Measurements from ENCODE around the gene RALGPS2.

RALGPS2 gene

DNA sequence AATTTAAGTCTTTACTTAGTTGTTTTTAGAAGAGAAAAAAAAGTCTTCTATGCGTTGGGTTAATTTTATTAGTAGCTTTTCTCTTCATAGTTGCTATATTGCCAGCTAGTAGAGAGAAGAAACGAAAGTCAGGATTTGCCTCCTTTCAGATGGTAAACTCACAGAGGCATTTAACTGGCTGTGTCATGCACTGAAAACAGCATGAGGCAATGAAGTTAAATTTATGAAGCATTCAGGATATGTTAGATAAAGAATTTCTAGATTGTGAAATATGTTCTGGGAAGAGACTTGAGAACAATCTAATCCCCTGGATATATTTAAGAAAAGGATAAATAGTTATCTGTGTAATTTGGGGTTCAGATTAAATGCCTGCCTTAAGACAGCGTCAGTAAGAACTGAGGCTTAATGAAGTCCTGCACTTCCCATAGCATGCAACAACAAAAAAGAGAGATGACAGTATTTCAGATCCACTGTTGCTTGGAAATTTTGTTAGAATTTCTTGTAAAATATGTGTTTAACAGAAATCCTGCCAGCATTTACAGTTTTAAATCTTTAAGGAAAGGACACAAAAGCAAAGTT, 144.2 kb downstream of the RALGPS2 start:
- no peak for DNase-seq

DNA sequence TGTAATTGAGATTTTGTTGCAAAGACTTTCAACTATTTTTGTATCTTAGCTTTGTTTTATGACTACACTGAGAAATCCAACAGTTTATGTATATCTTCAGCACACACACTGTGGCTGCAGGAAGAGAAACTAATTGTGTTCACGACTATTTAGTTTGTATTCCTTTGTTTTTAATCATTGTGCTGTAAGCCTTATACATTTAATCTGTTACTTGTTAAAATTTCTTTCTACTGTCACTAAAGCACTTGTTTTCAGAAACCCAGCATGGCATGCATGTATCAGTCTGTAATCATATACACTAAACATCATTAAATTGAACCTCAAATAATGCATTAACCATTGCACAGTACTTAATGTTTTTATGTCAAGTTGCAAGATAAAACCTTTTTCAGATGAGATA, 145.2 kb downstream of the RALGPS2 start:
- DNase-seq, result no peak

DNA sequence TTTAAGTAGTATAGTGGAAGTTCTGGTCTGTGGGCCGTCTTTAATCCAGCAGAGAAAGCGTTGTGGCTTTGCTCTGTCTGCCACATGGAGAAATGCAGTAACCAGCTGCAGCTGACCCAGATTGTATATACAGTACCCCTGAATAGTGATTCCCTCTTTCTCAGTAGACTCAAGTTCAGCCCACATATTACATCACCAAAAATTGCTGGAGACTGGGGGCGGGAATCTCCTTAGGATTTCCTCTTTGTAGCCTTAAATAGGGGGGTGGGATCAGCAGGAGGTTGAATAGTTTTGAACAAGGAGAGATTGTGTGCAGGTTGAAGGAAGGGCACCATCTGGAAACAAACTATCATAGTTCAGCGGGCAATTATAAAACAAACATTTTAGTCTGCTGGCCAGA, 145.9 kb downstream of the RALGPS2 start, which contains the start of gene ANGPTL1:
ANGPTL1 (minus strand) TSS at position 134 of the 400 bp plus-strand sequence. CDS start 5,301 bp downstream, outside the sequence.
- DNase-seq, result no peak

DNA sequence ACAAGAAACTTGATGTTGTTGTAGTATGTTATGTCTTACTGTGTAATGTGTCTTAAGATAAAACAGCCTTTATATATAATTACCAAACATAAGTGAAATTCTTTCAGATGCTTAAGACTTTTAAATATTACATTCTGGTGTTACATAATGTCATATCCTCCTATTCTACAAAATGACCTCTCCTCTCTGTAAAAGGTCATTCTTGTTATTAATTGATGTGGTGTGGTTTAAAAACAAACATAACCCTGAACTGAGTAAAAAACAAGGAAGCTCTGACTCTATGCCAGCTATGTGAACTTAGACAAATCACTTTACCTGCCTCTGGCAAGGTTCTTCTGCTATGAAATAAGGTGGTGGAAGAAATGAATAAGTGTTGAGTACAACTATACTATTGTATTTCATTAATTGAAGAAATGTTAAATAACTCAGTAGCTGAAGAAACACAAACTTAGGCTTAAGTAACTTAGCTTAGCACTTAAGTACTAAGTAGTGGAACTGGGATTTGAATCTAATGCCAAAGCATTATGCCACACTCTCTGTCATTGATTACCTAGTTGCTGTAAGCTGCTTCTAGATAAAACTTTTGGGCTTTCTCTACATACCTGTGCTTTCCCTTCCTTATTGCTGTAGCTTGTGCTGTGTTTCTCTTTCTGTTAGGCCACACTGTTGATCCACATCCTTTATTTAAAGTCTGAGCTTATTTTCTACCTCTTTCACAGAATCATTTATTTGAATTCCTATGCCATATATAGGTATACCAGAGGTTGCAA, 146.7 kb downstream of the RALGPS2 start:
- DNase-seq, result peak in 1 of 6 experiments; percentile 0

DNA sequence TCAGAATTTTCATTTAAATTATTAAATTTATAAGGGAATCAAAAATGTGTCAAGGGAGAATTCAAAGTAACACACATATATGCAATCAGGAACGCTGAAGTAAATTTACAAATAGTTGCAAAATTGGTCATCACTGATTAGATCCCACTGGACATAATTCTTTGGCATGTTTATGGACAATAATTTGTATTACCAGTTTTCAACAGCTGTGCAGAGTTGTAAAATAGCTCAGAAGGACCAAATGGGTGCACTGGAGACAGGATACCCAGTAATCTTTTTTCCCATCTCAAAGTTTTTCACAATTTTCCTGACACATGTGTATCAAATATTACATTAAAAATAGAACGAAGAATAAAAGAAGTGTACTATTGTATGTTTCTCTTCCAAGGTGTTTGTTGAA, 149.9 kb downstream of the RALGPS2 start:
- DNase-seq, result no peak

DNA sequence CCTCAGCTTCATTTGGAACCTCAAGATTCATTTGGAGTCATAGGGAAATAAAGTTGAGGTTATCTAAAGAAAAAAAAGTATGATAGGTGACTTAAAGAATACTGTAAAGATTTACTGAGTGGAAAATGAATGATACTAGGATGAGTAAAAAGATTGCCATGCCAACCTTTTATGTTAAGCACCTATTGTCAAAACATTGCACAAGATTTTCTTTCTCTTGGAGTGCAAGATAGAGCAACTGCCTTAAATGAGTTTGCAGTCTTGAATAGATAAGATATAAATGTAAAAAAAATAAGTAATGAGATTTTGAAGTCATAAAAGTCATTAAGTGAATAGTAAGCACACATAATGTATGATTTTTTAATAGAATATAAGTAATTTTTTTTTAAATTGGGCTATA, 150.9 kb downstream of the RALGPS2 start:
- DNase-seq, result no peak

DNA sequence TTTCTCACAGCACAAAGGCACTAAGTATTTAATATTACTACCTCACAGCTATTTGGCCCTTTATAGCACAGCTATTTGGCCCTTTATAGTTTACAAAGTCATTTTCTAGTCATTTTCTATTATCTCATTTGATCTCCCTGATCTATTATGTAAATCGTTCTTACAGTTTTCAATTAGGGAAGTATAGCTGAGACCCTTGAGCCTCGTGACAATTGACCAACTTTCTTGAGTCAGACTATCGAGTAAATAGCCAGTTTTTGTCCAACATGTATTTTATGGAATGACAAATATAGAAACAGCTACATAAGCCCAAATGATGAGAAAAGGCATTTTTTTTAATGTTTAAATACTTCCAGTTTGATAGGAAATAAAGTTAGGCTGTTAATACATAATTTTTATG, 152.9 kb downstream of the RALGPS2 start:
- DNase-seq, result no peak

DNA sequence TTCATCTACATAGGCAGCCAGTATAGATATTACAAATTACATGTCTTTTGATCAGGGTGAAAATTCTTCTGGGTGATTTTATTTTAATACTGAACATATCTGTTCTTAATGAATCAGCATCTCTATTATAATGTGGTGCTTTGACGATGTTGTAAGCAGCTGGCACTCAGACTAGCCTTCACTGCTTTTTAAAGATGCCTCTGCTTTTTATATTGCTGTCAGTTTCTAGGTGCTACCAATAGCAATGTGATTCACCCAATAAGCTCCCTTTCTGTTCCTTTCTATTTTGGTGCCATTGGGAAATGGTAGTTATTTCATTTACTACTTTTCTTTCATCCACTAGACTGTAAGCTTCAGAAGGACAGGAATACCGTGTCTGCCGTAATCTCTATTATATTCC, 156.9 kb downstream of the RALGPS2 start:
- DNase-seq, result no peak

DNA sequence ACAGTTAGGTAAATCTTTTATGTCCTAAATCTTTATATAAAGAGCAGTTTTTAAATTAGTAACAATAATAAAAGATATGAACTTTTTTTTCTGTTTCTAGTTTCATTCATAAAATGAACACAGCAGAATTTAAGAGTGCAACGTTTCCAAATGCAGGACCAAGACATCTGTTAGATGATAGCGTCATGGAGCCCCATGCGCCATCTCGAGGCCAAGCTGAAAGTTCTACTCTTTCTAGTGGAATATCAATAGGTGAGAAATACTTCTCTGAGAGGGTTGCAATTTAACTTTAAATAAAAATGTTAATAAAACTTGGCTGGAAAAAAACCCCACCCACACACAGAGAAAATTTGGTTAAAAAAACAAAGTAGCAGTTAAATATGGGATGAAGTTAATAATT, 160.8 kb downstream of the RALGPS2 start:
- DNase-seq, result no peak

DNA sequence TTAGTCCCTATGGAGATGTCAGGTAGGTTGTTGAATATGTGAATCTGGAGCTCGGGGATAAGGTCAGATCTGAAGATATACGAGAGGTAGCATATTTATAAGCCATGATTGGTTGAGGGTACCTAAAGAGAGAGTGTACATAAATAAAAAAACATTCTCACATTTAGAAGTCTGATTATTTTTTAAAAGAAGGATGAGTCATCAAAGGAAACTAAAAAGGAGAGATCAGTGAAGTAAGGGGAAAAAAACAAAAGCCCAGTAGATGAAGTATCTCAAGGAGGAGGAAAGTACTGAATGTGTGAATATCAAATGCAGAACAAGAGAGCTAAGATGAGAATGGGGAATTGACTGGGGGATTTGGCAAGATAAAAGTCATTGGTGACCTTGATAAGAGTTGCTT, 161.5 kb downstream of the RALGPS2 start:
- no peak for DNase-seq

DNA sequence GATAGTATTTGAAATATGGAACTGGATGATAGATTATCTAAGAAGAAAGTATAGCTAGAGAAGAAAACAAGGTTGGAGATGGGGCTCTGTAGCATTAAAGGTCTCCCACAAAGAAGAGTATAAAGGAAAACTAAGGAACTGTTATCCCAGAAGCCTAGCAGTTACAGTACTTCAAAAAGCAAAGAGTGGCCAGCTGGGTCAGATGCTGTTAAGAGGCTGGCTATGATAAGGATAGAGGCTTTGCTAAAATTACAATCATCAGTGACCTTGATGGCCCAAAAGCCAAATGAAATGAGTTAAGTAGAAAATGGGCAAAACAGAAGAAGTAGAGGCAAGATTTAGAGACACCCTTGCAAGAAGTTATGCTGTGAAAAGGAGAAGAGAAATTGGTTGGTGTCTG, 170.9 kb downstream of the RALGPS2 start:
- no peak for DNase-seq

DNA sequence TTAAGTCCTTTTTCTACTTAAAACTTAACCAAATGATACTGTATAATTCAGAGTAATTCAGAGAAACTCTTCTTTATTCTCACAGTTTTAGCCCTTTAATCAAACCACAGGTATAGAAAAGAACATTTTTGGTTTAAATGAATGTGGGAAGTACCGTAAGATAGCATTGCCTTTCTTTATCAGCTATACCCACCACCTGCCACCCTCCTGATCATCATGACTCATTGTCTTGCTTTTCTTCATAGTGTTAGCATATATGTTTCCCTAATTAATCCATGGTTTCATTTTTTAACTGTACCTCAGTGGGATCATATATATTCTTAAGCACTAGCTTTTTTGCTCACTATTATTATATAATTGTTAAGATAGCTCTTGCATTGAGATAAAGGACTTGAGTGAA, 173.4 kb downstream of the RALGPS2 start:
- no peak for DNase-seq

DNA sequence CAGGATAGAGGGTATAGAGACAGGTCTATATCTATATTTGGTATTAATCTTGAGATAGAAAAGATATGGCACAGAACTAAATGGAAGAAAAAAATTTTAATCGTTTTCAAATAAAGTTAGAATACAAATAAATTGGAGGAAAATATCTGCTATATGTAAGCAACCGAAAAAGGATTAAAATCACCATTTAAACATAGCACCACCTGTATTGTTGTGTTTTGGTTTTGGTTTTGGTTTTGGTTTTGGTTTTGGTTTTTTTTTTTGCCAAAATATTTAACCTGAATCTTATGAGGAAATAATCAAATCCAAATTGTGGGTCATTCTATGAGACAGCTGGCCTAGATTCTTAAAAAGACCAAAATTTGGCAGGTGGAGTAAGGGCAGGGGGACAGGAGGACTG, 174.4 kb downstream of the RALGPS2 start:
- DNase-seq, result no peak

DNA sequence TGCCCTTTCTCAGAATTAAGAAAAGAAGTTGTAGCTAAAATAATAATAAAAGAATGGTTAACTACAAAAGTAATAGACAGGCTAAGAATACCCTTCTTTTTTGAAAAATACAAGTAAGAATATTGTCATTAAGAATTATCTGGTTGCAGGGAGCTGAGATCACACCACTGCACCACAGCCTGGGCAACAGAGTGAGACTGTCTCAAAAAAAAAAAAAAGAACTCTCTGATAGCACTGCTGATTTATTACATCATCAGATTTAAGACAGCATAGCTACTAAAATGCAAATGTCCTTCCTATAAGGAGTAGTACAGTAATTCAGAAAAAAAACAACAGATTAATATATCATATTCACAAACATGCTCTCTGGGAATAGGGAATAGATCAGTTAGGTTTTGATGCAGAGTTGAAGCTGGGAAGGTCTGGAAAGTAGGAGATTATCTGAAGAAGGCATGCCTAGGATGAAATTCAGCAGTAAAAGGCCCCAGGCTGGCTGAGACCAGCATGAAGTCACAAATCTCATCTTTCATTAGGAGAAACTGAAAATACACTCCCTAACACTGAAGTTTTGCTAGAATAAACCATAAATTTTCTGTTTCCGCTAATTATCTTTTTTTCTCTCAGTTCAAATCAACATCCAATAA, 176.6 kb downstream of the RALGPS2 start:
- DNase-seq, result no peak

DNA sequence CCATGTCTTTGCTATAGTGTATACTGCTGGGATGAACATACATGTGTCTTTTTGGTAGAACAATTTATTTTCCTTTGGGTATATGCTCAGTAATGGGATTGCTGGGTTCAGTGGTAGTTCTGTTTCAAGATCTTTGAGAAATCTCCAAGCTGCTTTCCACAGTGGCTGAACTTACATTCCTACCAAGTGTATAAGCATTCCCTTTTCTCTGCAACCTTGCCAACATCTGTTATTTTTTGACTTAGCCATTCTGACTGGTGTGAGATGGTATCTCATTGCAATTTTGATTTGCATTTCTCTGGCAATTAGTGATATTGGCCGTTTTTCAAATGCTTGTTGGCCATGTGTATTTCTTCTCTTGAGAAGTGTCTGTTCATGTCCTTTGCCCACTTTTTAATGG, 183.3 kb downstream of the RALGPS2 start:
- no peak for DNase-seq

DNA sequence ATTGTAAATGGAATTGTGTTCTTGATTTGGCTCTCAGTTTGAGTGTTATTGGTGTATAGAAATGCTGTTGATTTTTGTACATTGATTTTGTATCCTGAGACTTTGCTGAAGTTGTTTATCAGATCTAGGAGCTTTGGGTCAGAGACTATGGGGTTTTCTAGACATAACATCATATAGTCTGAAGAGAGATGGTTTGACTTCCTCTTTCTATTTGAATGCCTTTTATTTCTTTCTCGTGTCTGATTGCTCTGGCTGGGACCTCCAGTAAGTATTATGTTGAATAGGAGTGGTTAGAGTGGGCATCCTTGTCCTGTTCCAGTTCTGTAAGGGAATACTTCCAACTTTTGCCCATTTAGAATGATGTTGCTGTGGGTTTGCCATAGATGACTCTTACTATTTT, 185.0 kb downstream of the RALGPS2 start:
- no peak for DNase-seq

DNA sequence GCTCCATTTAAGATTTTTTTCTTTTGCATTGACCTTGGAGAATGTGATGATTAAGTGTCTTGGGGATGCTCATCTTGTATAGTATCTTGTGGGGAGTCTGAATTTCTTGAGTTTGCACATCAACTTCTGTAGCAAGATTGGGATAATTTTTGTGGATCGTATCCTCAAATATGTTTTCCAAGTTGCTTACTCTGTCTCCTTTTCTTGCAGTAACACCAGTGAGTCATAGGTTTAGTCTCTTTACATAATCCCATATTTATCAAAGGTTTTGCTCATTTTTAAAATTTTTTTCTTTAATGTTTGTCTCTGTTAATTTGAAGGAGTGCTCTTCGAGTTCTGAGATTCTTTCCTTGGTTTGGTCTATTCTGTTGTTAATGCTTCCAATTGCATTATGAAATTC, 187.6 kb downstream of the RALGPS2 start:
- no peak for DNase-seq

DNA sequence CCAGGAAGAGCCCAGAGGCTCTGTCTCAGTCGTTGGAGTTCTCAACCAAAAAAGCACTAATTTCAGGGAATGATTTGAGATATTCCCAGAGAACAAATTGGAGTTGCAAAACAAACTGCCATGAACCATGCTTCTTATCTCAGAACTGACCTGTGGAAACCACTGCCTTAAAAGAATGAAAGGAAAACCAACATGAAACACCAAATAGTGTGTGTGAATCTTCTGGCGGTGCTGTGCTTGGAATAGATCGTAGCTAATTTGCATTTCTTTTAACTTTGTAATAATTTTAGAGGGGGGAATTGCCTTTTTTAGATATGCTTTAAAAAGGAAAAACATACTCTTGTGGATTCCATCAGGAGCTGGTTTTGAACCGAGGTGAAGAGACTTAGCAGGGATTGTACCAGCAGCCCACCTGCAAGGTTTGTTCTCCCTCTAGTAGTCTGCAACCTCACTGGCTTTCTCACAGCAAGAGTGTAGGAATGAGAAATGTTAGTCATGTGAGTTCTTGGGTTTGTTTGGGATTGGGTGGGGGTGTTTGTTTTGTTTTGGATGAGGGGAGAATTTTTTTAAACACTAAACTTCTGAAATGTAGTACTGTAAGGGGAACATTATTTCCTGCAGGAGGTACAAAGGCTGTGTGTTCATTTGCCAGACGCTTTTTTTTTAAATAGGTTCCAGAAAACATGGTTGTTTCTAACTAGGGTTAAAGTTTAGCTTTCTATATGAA, 191.6 kb downstream of the RALGPS2 start:
- no peak for DNase-seq

DNA sequence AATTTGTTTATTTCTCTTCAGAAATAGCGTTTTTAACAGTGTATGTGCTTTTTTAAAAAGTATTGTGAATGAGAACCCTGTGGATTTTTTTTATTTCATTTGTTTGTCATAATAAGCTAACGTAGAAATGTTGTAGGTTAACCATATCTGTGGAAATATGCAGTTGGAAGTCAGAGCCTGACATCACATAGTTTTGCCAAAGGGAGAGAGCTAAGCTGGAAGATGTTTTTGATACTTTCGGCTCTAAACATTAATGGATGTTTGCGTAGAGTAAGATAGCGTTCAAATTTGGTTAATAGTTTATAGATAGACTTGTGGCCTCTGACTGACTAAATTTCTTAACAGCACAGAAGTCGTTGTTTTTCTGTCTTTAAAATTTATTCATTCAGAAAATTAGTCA, 193.3 kb downstream of the RALGPS2 start:
- DNase-seq, result no peak

DNA sequence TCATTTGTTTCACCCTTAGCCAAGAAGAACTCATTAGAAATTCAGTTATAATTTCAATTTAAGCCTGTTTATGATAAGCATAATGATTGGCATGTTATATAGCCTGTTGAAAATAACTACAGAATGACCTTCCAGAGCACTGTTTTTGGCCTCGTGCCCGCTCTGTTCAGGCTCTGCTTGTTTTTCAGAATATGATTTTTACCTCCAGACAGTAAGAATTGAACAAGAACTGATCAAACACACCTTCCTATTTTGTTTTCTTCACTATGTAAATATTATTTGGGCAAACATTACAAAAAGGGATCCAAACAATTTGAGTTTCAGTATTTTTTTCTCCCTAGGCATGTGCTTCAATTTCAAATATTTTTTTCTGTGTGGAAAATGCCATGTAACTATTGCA, 193.9 kb downstream of the RALGPS2 start:
- no peak for DNase-seq

DNA sequence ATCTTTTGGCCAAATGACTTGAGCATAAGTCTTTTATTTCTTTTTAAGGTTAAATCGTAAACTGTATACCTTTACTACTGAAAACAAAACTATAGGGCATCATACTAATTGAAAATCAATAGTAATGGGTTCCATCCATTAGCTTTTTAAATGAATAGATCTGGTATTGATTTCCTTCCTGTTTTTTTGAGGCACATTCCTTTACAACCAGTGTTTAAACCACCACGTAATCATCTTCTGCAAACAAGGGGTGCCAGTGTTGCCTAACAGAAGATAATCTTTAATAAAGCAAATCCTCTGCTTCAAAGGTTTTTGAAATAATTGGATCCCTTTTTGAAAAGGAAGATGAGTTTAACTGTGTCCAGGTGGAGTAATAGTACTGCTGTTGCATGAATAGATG, 194.5 kb downstream of the RALGPS2 start:
- no peak for DNase-seq

DNA sequence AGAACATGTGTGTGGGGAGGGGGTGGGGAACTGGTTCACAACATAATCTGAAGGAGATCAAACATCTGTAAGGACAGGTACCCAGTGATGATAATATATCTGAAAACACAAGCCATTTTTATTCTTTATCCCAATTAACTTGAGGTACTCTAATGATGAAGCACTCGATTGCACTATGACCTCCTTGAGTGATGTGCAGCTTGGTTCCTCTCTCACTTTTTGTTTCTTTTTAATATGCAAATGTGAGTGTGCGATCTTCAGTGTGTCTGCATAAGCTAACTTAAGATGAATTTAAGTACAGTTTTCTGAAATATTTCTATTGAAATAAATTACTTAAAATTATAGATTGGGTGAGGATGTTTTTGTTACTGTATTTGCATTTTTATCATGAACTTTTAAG, 196.5 kb downstream of the RALGPS2 start:
- DNase-seq, result no peak

DNA sequence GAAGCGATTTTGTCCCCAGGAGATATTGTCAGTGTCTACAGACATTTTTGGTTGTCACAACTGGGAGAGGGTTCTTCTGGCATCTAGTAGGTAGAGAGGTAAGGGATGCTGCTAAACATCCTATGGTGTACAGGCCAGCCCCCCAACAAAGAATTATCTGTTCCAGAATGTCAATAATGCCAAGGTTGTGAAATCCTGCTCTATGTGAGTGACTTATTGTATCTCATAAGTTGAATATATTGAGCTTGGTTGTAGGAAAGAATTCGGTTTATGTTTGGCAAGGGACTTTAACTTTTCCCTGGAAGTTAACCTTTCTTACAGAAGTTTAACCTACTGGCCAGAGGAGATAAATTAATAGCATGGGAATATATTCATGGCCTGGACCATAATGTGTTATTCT, 198.5 kb downstream of the RALGPS2 start:
- no peak for DNase-seq

DNA sequence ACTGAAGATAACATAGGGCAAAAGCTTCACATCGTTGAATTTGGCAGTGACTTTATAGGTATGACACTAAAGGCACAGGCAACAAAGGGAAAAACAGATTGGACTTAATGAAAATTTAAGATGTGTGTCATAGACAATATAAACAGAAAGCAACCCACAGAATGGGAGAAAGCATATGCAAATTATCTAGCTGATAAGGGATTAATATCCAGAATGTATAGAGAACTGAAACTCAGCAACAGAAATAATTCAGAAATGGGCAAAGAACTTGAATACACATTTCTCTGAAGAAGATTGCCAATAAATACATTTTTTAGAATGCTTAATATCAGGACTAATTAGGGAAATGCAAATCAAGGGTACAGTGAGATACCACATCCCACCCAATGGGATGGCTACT, 201.0 kb downstream of the RALGPS2 start:
- no peak for DNase-seq

All from stimulated activated naive CD4-positive, alpha-beta T cell (primary cell).